Suprapubic skin (tissue), 4 donors: ENCODE measurements around the gene MAGEA2B. TPM values are rescaled to one million over a fixed set of nuclear protein-coding genes. Genes with fewer than 3 reads are reported as not detected.
A peak's percentile ranks its signal among the peaks of the same experiment; 100 is the strongest.
"Not testable (repeated sequence)": the region's sequence is repeated elsewhere in the genome, so short reads cannot be mapped to it uniquely, and the experiment has no call there.

Experiments used
- DNase-seq, 2 donors: peaks; one replicate each; pipeline ENCODE4 v3.0.0-alpha.2; 2019; ENCODE audit warnings: low spot score in 2 of 2
- H3K27ac ChIP-seq: fragments of 200-600 bp; sonication (generic); one replicate; pipeline ENCODE4 v1.5.1; 2019
- H3K27me3 ChIP-seq: fragments of 200-600 bp; sonication (generic); one replicate; pipeline ENCODE4 v1.5.1; 2019
- H3K36me3 ChIP-seq: fragments of 200-600 bp; sonication (generic); one replicate; pipeline ENCODE4 v1.5.1; 2019
- H3K4me1 ChIP-seq: fragments of 200-600 bp; sonication (generic); one replicate; pipeline ENCODE4 v1.5.1; 2019
- H3K4me3 ChIP-seq: fragments of 200-600 bp; sonication (generic); one replicate; pipeline ENCODE4 v1.5.1; 2019; ENCODE audit warnings: mild to moderate bottlenecking
- H3K9me3 ChIP-seq: fragments of 200-600 bp; sonication (generic); one replicate; pipeline ENCODE4 v1.5.1; 2019
- EP300 ChIP-seq: sonication (generic); formaldehyde crosslinking; IDR thresholded peaks from one replicate; pipeline ENCODE4 v1.6.1; 2017; ENCODE audit warnings: antibody characterized with exemption
- POLR2A ChIP-seq, 2 donors: fragments of 450-650 bp; IDR thresholded peaks; one replicate each; pipeline ENCODE4 v1.6.1; 2017; ENCODE audit warnings: antibody characterized with exemption in 2 of 2, mild to moderate bottlenecking in 2 of 2, moderate library complexity in 2 of 2
- POLR2AphosphoS5 ChIP-seq, 3 donors: sonication (generic); formaldehyde crosslinking; IDR thresholded peaks; one replicate each; pipeline ENCODE4 v1.6.1; 2017; ENCODE audit warnings: antibody characterized with exemption in 3 of 3
- WGBS: methylation state at CpG from one replicate; pipeline ENCODE4 v1.1.5; 2018; 5-methylcytosine and 5-hydroxymethylcytosine counted together
- total RNA-seq, 4 donors: library from RNA; depleted of rRNA; stranded (reverse); fragments of >200 nt; gene quantifications; one replicate each; pipeline ENCODE4 v1.1.0, GENCODE V29; 2016
- TF ChIP-seq, protein P1 (sequence below), 2 donors: fragments of 200-600 bp in 1 of 2; fragments of 450-650 bp in 1 of 2; sonication (generic) in 1 of 2; IDR thresholded peaks; one replicate each; pipeline ENCODE4 v1.5.1; 2016 to 2019; ENCODE audit warnings: antibody characterized with exemption in 2 of 2, mild to moderate bottlenecking in 1 of 2, moderate library complexity in 1 of 2

MAGEA2B gene
- total RNA-seq, 4 donors from 2014 or later: not detected

DNA sequence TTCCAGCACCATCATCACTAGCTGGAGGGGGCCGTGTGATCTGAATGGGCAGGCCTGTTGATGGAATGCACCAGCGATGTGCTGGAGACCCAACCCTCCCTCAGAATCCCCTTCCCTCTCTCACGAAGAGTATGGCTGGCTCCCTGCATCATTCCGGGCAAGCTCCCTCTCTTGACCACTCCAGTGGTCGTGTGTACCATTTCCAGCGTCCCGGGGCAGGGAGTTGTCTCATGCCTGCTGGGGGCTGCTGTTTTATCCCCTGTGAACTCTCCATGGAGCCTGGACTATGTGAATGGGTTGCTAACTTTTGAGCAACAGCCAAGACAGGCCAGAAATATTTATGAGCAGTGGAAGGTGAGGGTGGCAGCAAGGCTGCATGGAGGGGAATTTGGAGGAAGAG lies 11.0 kb downstream of the MAGEA2B start:
- H3K36me3 ChIP-seq: no peaks in the 10 kb centered on the region
- no peaks in the 10 kb centered on the region for H3K9me3 ChIP-seq
- no peak overlapping the region for H3K4me3 ChIP-seq
- 49% methylated on average over 6 of the region's 7 CpGs for WGBS
- no peaks in the 10 kb centered on the region for H3K27me3 ChIP-seq
- no peak overlapping the region for H3K27ac ChIP-seq
- no peaks in the 10 kb centered on the region for H3K4me1 ChIP-seq
- TF ChIP-seq POLR2A (IDR thresholded peaks at IDR 0.05): no peak
- no peak for DNase-seq

DNA sequence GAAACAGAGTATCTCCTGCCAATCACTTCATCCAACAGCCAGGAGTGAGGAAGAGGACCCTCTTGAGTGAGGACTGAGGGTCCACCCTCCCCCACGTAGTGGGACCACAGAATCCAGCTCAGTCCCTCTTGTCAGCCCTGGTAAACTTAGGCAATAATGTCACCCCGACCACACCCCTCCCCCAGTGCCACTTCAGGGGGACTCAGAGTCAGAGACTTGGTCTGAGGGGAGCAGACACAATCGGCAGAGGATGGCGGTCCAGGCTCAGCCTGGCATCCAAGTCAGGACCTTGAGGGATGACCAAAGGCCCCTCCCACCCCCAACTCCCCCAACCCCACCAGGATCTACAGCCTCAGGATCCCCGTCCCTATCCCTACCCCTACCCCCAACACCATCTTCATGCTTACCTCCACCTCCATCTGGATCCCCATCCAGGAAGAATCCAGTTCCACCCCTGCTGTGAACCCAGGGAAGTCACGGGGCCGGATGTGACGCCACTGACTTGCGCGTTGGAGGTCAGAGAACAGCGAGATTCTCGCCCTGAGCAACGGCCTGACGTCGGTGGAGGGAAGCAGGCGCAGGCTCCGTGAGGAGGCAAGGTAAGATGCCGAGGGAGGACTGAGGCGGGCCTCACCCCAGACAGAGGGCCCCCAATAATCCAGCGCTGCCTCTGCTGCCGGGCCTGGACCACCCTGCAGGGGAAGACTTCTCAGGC lies 19.0 kb downstream of the MAGEA2B start, which contains the start of the genes CSAG1 and MAGEA12:
CSAG1 (minus strand) TSS at position 461 of the 715 bp plus-strand sequence. CDS start 1,261 bp downstream, outside the sequence.
MAGEA12 (plus strand) TSS at position 497 of the 715 bp plus-strand sequence. CDS start 2,405 bp downstream, outside the sequence.
- peak in 1 of 2 donors; percentile 48 for DNase-seq
- H3K36me3 ChIP-seq: no peaks in the 10 kb centered on the region
- TF ChIP-seq, protein P1, sequence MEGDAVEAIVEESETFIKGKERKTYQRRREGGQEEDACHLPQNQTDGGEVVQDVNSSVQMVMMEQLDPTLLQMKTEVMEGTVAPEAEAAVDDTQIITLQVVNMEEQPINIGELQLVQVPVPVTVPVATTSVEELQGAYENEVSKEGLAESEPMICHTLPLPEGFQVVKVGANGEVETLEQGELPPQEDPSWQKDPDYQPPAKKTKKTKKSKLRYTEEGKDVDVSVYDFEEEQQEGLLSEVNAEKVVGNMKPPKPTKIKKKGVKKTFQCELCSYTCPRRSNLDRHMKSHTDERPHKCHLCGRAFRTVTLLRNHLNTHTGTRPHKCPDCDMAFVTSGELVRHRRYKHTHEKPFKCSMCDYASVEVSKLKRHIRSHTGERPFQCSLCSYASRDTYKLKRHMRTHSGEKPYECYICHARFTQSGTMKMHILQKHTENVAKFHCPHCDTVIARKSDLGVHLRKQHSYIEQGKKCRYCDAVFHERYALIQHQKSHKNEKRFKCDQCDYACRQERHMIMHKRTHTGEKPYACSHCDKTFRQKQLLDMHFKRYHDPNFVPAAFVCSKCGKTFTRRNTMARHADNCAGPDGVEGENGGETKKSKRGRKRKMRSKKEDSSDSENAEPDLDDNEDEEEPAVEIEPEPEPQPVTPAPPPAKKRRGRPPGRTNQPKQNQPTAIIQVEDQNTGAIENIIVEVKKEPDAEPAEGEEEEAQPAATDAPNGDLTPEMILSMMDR (IDR thresholded peaks at IDR 0.05): no peak
- TF ChIP-seq POLR2A (IDR thresholded peaks at IDR 0.05): no peak
- no peak for TF ChIP-seq EP300
- TF ChIP-seq POLR2AphosphoS5 (IDR thresholded peaks at IDR 0.05): no peak
- no peaks in the 10 kb centered on the region for H3K9me3 ChIP-seq
- H3K4me3 ChIP-seq: no peak within 1 kb of the TSS
- H3K27me3 ChIP-seq: no peaks in the 10 kb centered on the region
- H3K4me1 ChIP-seq: no peaks in the 10 kb centered on the region
- no peak within 1 kb of the TSS for H3K27ac ChIP-seq
- WGBS: 92% methylated on average over 12 of the region's 21 CpGs

DNA sequence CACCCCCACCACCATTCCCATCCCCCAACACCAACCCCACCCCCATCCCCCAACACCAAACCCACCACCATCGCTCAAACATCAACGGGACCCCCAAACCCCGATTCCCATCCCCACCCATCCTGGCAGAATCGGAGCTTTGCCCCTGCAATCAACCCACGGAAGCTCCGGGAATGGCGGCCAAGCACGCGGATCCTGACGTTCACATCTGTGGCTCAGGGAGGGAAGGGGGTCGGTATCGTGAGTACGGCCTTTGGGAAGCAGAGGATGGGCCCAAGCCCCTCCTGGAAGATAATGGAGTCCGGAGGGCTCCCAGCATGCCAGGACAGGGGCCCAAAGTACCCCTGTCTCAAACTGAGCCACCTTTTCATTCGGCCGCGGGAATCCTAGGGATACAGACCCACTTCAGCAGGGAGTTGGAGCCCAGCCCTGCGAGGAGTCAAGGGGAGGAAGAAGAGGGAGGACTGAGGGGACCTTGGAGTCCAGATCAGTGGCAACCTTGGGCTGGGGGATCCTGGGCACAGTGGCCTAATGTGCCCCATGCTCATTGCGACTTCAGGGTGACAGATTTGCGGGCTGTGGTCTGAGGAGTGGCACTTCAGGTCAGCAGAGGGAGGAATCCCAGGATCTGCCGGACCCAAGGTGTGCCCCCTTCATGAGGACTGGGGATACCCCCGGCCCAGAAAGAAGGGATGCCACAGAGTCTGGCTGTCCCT lies 19.9 kb downstream of the MAGEA2B start:
- WGBS: 92% methylated on average over 9 of the region's 22 CpGs
- not testable (repeated sequence) for H3K36me3 ChIP-seq

DNA sequence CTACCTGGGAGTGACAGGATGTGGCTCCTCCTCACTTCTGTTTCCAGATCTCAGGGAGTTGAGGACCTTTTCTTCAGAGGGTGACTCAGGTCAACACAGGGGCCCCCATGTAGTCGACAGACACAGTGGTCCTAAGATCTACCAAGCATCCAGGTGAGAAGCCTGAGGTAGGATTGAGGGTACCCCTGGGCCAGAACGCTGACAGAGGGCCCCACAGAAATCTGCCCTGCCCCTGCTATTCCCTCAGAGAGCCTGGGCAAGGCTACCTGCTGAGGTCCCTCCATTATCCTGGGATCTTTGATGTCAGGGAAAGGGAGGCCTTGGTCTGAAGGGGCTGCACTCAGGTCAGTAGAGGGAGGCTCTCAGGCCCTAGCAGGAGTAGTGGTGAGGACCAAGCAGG lies 20.7 kb downstream of the MAGEA2B start:
- TF ChIP-seq, protein P1 (IDR thresholded peaks at IDR 0.05): no peak
- no peak for TF ChIP-seq POLR2A (IDR thresholded peaks at IDR 0.05)
- DNase-seq: peak in 1 of 2 donors; percentile 32
- no peaks in the 10 kb centered on the region for H3K27me3 ChIP-seq
- WGBS: no CpG with 5 or more reads among the region's 2 CpGs
- no peak overlapping the region for H3K27ac ChIP-seq
- H3K36me3 ChIP-seq: no peaks in the 10 kb centered on the region
- no peak overlapping the region for H3K4me3 ChIP-seq
- no peaks in the 10 kb centered on the region for H3K4me1 ChIP-seq
- H3K9me3 ChIP-seq: no peaks in the 10 kb centered on the region

More for the DNA sequence above, 19.9 kb downstream of the MAGEA2B start:
- H3K27me3 ChIP-seq, H3K9me3 ChIP-seq, H3K27ac ChIP-seq, H3K4me3 ChIP-seq, H3K4me1 ChIP-seq: not testable (repeated sequence)
- peak in 1 of 2 donors; percentile 32 for DNase-seq

DNA sequence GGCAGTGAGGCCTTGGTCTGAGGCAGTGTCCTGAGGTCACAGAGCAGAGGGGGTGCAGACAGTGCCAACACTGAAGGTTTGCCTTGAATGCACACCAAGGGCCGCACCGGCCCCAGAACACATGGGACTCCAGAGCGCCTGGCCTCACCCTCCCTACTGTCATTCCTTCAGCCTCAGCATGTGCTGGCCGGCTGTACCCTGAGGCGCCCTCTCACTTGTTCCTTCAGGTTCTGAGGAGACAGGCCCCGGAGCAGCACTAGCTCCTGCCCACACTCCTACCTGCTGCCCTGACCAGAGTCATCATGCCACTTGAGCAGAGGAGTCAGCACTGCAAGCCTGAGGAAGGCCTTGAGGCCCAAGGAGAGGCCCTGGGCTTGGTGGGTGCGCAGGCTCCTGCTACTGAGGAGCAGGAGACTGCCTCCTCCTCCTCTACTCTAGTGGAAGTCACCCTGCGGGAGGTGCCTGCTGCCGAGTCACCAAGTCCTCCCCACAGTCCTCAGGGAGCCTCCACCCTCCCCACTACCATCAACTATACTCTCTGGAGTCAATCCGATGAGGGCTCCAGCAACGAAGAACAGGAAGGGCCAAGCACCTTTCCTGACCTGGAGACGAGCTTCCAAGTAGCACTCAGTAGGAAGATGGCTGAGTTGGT lies 21.6 kb downstream of the MAGEA2B start:
- peak in 1 of 2 donors; percentile 31 for DNase-seq
- TF ChIP-seq POLR2A (IDR thresholded peaks at IDR 0.05): no peak
- TF ChIP-seq, protein P1 (IDR thresholded peaks at IDR 0.05): no peak

DNA sequence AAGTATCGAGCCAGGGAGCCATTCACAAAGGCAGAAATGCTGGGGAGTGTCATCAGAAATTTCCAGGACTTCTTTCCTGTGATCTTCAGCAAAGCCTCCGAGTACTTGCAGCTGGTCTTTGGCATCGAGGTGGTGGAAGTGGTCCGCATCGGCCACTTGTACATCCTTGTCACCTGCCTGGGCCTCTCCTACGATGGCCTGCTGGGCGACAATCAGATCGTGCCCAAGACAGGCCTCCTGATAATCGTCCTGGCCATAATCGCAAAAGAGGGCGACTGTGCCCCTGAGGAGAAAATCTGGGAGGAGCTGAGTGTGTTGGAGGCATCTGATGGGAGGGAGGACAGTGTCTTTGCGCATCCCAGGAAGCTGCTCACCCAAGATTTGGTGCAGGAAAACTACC lies 22.1 kb downstream of the MAGEA2B start:
- 79% methylated on average over 9 of the region's 12 CpGs for WGBS
- not testable (repeated sequence) for H3K27me3 ChIP-seq, H3K4me3 ChIP-seq, H3K9me3 ChIP-seq, DNase-seq, H3K36me3 ChIP-seq, H3K4me1 ChIP-seq, H3K27ac ChIP-seq

More for the DNA sequence above, 21.6 kb downstream of the MAGEA2B start:
- Histone ChIP-seq H3K9me3 (no peaks in the 10 kb centered on the region), H3K36me3 (no peaks in the 10 kb centered on the region), H3K4me1 (no peaks in the 10 kb centered on the region), H3K27ac (no peak overlapping the region), H3K27me3 (no peaks in the 10 kb centered on the region), H3K4me3 (no peak overlapping the region)
- WGBS: 84% methylated on average over 6 of the region's 12 CpGs
